Ishikawa (cell line): ENCODE results near the gene CCDC170.

Experiments used
- CEBPB ChIP-seq: IDR thresholded peaks from 2 replicates; pipeline ENCODE4 v1.6.1; 2012
- CREB1 ChIP-seq: IDR thresholded peaks from 2 replicates; pipeline ENCODE4 v1.6.1; 2012; ENCODE audit warnings: low read depth
- EGR1 ChIP-seq: IDR thresholded peaks from 2 replicates; pipeline ENCODE4 v1.6.1; 2012
- EP300 ChIP-seq: IDR thresholded peaks from 2 replicates; pipeline ENCODE4 v1.6.1; 2012; ENCODE audit warnings: borderline replicate concordance
- FOXM1 ChIP-seq: IDR thresholded peaks from 2 replicates; pipeline ENCODE4 v1.6.1; 2012; ENCODE audit warnings: low read depth, borderline replicate concordance
- MAX ChIP-seq: IDR thresholded peaks from 2 replicates; pipeline ENCODE4 v1.6.1; 2012
- NFIC ChIP-seq: IDR thresholded peaks from 2 replicates; pipeline ENCODE4 v1.6.1; 2012
- RAD21 ChIP-seq: IDR thresholded peaks from 2 replicates; pipeline ENCODE4 v1.6.1; 2012; ENCODE audit warnings: low read depth
- REST ChIP-seq: IDR thresholded peaks from 2 replicates; pipeline ENCODE4 v1.6.1; 2012; ENCODE audit warnings: low read depth, mild to moderate bottlenecking
- TAF1 ChIP-seq: IDR thresholded peaks from 2 replicates; pipeline ENCODE4 v1.6.1; 2012; ENCODE audit warnings: low read depth, mild to moderate bottlenecking
- TCF12 ChIP-seq: IDR thresholded peaks from 2 replicates; pipeline ENCODE4 v1.6.1; 2012; ENCODE audit warnings: low read depth
- TEAD4 ChIP-seq: IDR thresholded peaks from 2 replicates; pipeline ENCODE4 v1.6.1; 2012
- USF1 ChIP-seq: IDR thresholded peaks from 2 replicates; pipeline ENCODE4 v1.6.1; 2012
- YY1 ChIP-seq: IDR thresholded peaks from 2 replicates; pipeline ENCODE4 v1.6.1; 2012; ENCODE audit warnings: low read depth
- ZBTB7A ChIP-seq: IDR thresholded peaks from 2 replicates; pipeline ENCODE4 v1.6.1; 2012; ENCODE audit warnings: low read depth

The CCDC170 gene

GRCh38 chr6:151497905-151498304 is 4.1 kb downstream of the CCDC170 start:
- no peak for TF ChIP-seq TEAD4
- TF ChIP-seq TCF12: no peak

GRCh38 chr6:151498327-151498726 is 4.5 kb downstream of the CCDC170 start:
- TF ChIP-seq REST: no peak
- no peak for TF ChIP-seq TAF1
- no peak for TF ChIP-seq YY1
- no peak for TF ChIP-seq TCF12
- no peak for TF ChIP-seq CEBPB
- no peak for TF ChIP-seq CREB1
- no peak for TF ChIP-seq FOXM1

- no peak for TF ChIP-seq EGR1
- no peak for TF ChIP-seq TAF1
- no peak for TF ChIP-seq MAX
- TF ChIP-seq CEBPB: no peak
- TF ChIP-seq EP300: no peak
- TF ChIP-seq RAD21: no peak
- TF ChIP-seq NFIC: no peak
- TF ChIP-seq TEAD4: no peak
- no peak for TF ChIP-seq REST
- TF ChIP-seq ZBTB7A: no peak
Measured at GRCh38 chr6:151499551-151499950, 5.7 kb downstream of the CCDC170 start.

- TF ChIP-seq EGR1: no peak
- no peak for TF ChIP-seq RAD21
- no peak for TF ChIP-seq FOXM1
- no peak for TF ChIP-seq CREB1
- TF ChIP-seq EP300: no peak
- TF ChIP-seq USF1: no peak
- no peak for TF ChIP-seq YY1
- no peak for TF ChIP-seq TEAD4
- no peak for TF ChIP-seq REST
- no peak for TF ChIP-seq TCF12
- TF ChIP-seq ZBTB7A: no peak
- no peak for TF ChIP-seq TAF1
- no peak for TF ChIP-seq NFIC
- TF ChIP-seq CEBPB: no peak
- TF ChIP-seq MAX: no peak
Measured at GRCh38 chr6:151501511-151502136, 7.8 kb downstream of the CCDC170 start.

- TF ChIP-seq RAD21 (no peak), FOXM1 (no peak), USF1 (no peak), EP300 (no peak), TEAD4 (no peak), TAF1 (no peak), CEBPB (no peak), NFIC (no peak), CREB1 (no peak), ZBTB7A (no peak), EGR1 (no peak), TCF12 (no peak), REST (no peak), YY1 (no peak), MAX (no peak)
Measured at GRCh38 chr6:151502499-151502898, 8.7 kb downstream of the CCDC170 start.
